WI38 (cell line): ENCODE results near the gene SARDH.
"Not testable (repeated sequence)": the region's sequence is repeated elsewhere in the genome, so short reads cannot be mapped to it uniquely, and the experiment has no call there.

Experiments
- H3K4me3 ChIP-seq: 2 replicates; pipeline ENCODE4 v1.5.1; 2011; ENCODE audit warnings: low read depth, mild to moderate bottlenecking, control low read depth, low read length
- TF ChIP-seq, protein P1 (sequence below): IDR thresholded peaks from 2 replicates; pipeline ENCODE4 v1.5.1; 2012; ENCODE audit warnings: low read depth, mild to moderate bottlenecking, control low read depth, low read length

SARDH gene

DNA sequence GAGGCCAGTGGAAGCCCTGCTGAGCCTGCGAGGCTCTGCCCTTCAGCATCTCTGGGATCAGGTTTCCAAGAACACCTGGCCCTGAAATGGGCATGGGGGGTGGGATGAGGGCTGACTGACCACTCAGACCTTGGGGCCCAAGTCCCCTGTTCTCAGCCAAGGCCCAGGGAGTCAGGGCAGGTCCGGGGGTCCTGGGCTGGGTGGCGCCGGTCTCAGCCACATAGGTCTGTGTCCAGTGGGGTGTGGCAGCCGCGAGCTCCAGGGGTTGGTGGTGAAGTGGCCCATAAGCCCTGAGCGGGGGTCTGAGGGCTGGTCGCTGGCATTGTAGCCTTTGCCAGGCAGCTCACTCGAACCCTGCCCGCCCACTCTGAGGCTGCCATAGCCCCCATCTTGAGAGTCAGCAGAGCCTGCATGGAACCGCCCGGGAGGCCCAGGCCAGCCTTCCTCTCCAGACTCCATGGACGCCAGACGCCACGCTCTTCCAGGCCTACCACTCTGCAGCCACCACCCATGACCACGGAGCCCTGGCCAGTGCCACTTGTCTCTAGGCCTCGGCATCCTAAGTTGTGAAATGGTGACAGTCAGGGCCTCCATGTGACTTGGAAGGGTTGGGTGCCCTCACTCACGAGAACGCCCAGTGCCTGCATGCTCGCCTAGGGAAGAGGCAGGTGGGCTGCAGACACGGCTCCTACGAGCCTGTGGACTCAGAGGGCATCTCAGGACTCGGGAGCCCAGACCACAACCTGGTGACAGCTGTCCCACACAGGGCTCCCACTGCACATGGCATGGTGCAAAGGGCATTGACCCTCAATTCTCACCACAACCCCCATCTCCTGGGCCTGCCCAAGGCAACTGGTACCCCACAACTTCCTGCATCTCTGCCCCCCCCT, 108.7 kb downstream of the SARDH start:
- no peak overlapping the region for H3K4me3 ChIP-seq
- TF ChIP-seq, protein P1, sequence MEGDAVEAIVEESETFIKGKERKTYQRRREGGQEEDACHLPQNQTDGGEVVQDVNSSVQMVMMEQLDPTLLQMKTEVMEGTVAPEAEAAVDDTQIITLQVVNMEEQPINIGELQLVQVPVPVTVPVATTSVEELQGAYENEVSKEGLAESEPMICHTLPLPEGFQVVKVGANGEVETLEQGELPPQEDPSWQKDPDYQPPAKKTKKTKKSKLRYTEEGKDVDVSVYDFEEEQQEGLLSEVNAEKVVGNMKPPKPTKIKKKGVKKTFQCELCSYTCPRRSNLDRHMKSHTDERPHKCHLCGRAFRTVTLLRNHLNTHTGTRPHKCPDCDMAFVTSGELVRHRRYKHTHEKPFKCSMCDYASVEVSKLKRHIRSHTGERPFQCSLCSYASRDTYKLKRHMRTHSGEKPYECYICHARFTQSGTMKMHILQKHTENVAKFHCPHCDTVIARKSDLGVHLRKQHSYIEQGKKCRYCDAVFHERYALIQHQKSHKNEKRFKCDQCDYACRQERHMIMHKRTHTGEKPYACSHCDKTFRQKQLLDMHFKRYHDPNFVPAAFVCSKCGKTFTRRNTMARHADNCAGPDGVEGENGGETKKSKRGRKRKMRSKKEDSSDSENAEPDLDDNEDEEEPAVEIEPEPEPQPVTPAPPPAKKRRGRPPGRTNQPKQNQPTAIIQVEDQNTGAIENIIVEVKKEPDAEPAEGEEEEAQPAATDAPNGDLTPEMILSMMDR, result no peak

GRCh38 chr9:133628766-133629165, 109.4 kb downstream of the SARDH start:
- no peak overlapping the region for H3K4me3 ChIP-seq
- TF ChIP-seq, protein P1, result no peak

DNA sequence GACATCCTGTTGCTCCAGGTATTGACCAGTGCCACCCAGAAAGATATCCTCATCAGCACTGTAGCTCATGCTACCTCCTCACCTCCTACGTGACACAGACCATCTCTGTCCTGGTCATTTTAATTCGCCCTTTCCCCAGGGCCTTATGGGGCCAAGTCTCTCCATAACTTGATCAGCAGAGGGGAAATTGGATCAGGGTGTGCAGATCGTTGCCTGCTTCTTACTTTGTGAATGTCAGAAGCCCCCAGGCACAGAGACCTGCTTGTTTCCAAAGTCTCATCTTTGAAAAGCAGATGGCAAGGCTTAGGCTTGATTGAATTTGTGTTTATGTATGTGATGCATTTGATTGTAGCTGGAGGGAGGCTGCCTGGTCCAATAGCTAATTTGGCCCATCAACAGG, 110.8 kb downstream of the SARDH start:
- TF ChIP-seq, protein P1, result no peak
- H3K4me3 ChIP-seq, result no peak overlapping the region

- not testable (repeated sequence) for H3K4me3 ChIP-seq
Measured at GRCh38 chr9:133626008-133626407, 112.1 kb downstream of the SARDH start.

- no peak overlapping the region for H3K4me3 ChIP-seq
Measured at GRCh38 chr9:133622555-133622954, 115.6 kb downstream of the SARDH start.

GRCh38 chr9:133621725-133622267, 116.4 kb downstream of the SARDH start:
- TF ChIP-seq, protein P1, result no peak
- H3K4me3 ChIP-seq, result no peak overlapping the region

More at GRCh38 chr9:133622555-133622954, 115.6 kb downstream of the SARDH start:
- TF ChIP-seq, protein P1, result no peak

DNA sequence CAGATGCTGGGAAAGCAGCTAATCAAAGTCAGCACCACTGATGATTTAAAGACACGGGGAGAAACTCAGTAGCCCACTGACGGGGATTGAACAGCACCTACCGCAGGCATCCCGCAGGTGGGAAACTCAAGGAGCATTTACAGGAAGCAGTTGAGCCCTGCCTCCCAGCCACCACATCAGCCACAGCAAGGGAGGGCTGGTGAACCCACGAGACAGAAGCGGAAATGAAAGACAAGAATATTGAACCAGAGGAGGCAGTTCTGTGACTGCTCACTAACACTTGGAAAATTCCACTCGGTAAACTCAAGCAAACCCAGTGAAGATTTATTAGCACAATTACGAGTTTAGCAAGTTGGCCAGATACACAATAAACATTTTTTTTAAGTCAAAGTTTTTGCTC, 118.4 kb downstream of the SARDH start:
- TF ChIP-seq, protein P1, result no peak
- H3K4me3 ChIP-seq, result no peak overlapping the region
